Mesenchymal stem cell (in vitro differentiated cells and primary cell): ENCODE measurements around the gene UFSP1.

Experiments
- DNase-seq: peaks from one replicate; pipeline ENCODE4 v3.0.0-alpha.2; 2013
- H2AFZ ChIP-seq: one replicate; pipeline ENCODE4 v1.6.1; 2013; ENCODE audit warnings: low read depth, mild to moderate bottlenecking, control low read depth, inconsistent platforms, low read length, moderate library complexity
- H2AK5ac ChIP-seq: 2 replicates; pipeline ENCODE4 v1.6.1; 2013; ENCODE audit warnings: low read length, moderate library complexity, mild to moderate bottlenecking, inconsistent platforms; ENCODE audit not compliant: severe bottlenecking
- H2BK120ac ChIP-seq: one replicate; pipeline ENCODE4 v1.6.1; 2013; ENCODE audit warnings: low read depth, mild to moderate bottlenecking, inconsistent platforms, low read length, moderate library complexity
- H2BK12ac ChIP-seq, 2 experiments: one replicate each; pipeline ENCODE4 v1.6.1; 2013; ENCODE audit warnings: inconsistent platforms in 2 of 2, low read length in 2 of 2, mild to moderate bottlenecking in 2 of 2, moderate library complexity in 2 of 2, control low read depth in 1 of 2
- H2BK15ac ChIP-seq: one replicate; pipeline ENCODE4 v1.6.1; 2013; ENCODE audit warnings: mild to moderate bottlenecking, low read depth, inconsistent platforms; ENCODE audit not compliant: poor library complexity, severe bottlenecking
- H2BK5ac ChIP-seq: 2 replicates; pipeline ENCODE4 v1.6.1; 2013; ENCODE audit warnings: low read depth, mild to moderate bottlenecking, low read length, control low read depth, inconsistent platforms; ENCODE audit not compliant: poor library complexity, severe bottlenecking
- H3K14ac ChIP-seq, 2 experiments: one replicate each; pipeline ENCODE4 v1.6.1; 2013; ENCODE audit warnings: inconsistent platforms in 2 of 2, low read length in 2 of 2, control low read depth in 1 of 2, mild to moderate bottlenecking in 1 of 2, moderate library complexity in 1 of 2
- H3K18ac ChIP-seq, 2 experiments: one replicate each; pipeline ENCODE4 v1.6.1; 2013; ENCODE audit warnings: inconsistent platforms in 2 of 2, low read length in 2 of 2, control low read depth in 1 of 2, low read depth in 1 of 2, mild to moderate bottlenecking in 1 of 2
- H3K23ac ChIP-seq, 2 experiments: one replicate each; pipeline ENCODE4 v1.6.1; 2013; ENCODE audit warnings: inconsistent platforms in 2 of 2, low read length in 2 of 2, mild to moderate bottlenecking in 2 of 2, moderate library complexity in 2 of 2, control low read depth in 1 of 2
- H3K27ac ChIP-seq: 2 replicates; pipeline ENCODE4 v1.5.1; 2013; ENCODE audit warnings: mild to moderate bottlenecking, moderate library complexity, low read length, control low read depth, inconsistent platforms; ENCODE audit not compliant: poor library complexity, severe bottlenecking
- H3K27me3 ChIP-seq, 2 experiments: 2 replicates each; pipeline versions ENCODE4 v1.6.1 to v1.7.0; 2013; ENCODE audit warnings: low read length in 2 of 2, mild to moderate bottlenecking in 2 of 2, moderate library complexity in 2 of 2, control low read depth in 1 of 2, inconsistent platforms in 1 of 2; ENCODE audit not compliant: control insufficient read depth in 1 of 2, insufficient read depth in 1 of 2
- H3K36me3 ChIP-seq, 2 experiments: 2 replicates each; pipeline versions ENCODE4 v1.6.1 to v1.7.0; 2013; ENCODE audit warnings: low read length in 2 of 2, control low read depth in 1 of 2, inconsistent platforms in 1 of 2, low read depth in 1 of 2, mild to moderate bottlenecking in 1 of 2; ENCODE audit not compliant: insufficient read depth in 2 of 2, control insufficient read depth in 1 of 2
- H3K4ac ChIP-seq, 2 experiments: one replicate each; pipeline ENCODE4 v1.6.1; 2013; ENCODE audit warnings: inconsistent platforms in 2 of 2, low read length in 2 of 2, mild to moderate bottlenecking in 2 of 2, moderate library complexity in 2 of 2, control low read depth in 1 of 2, low read depth in 1 of 2
- H3K4me1 ChIP-seq: 2 replicates; pipeline ENCODE4 v1.6.1; 2013; ENCODE audit warnings: low read depth, low read length, control low read depth; ENCODE audit not compliant: control insufficient read depth, insufficient read depth
- H3K4me2 ChIP-seq: 2 replicates; pipeline ENCODE4 v1.6.1; 2013; ENCODE audit warnings: low read length, mild to moderate bottlenecking, inconsistent platforms; ENCODE audit not compliant: poor library complexity, severe bottlenecking
- H3K4me3 ChIP-seq, 2 experiments: 2 replicates each; pipeline versions ENCODE4 v1.5.1 to v1.7.0; 2013; ENCODE audit warnings: low read length in 2 of 2, mild to moderate bottlenecking in 2 of 2, control low read depth in 1 of 2, low read depth in 1 of 2; ENCODE audit not compliant: insufficient read depth in 1 of 2
- H3K79me1 ChIP-seq: replicated peaks from 2 replicates; pipeline ENCODE4 v1.6.1; 2013; ENCODE audit warnings: mild to moderate bottlenecking, control low read depth, low read length, inconsistent platforms; ENCODE audit not compliant: poor library complexity, severe bottlenecking
- H3K9ac ChIP-seq: 2 replicates; pipeline ENCODE4 v1.7.0; 2013; ENCODE audit warnings: mild to moderate bottlenecking, low read length, moderate library complexity
- H3K9me3 ChIP-seq: 2 replicates; pipeline ENCODE4 v1.7.0; 2013; ENCODE audit warnings: mild to moderate bottlenecking, low read length; ENCODE audit not compliant: control insufficient read depth
- H4K8ac ChIP-seq: one replicate; pipeline ENCODE4 v1.6.1; 2013; ENCODE audit warnings: inconsistent platforms, mild to moderate bottlenecking, low read length, moderate library complexity
- H4K91ac ChIP-seq: one replicate; pipeline ENCODE4 v1.6.1; 2013; ENCODE audit warnings: mild to moderate bottlenecking, low read length, inconsistent platforms
- WGBS: methylation state at CpG from one replicate; pipeline ENCODE4 v1.1.7; 2013; ENCODE audit warnings: mixed read lengths; 5-methylcytosine and 5-hydroxymethylcytosine counted together

UFSP1 gene

DNA sequence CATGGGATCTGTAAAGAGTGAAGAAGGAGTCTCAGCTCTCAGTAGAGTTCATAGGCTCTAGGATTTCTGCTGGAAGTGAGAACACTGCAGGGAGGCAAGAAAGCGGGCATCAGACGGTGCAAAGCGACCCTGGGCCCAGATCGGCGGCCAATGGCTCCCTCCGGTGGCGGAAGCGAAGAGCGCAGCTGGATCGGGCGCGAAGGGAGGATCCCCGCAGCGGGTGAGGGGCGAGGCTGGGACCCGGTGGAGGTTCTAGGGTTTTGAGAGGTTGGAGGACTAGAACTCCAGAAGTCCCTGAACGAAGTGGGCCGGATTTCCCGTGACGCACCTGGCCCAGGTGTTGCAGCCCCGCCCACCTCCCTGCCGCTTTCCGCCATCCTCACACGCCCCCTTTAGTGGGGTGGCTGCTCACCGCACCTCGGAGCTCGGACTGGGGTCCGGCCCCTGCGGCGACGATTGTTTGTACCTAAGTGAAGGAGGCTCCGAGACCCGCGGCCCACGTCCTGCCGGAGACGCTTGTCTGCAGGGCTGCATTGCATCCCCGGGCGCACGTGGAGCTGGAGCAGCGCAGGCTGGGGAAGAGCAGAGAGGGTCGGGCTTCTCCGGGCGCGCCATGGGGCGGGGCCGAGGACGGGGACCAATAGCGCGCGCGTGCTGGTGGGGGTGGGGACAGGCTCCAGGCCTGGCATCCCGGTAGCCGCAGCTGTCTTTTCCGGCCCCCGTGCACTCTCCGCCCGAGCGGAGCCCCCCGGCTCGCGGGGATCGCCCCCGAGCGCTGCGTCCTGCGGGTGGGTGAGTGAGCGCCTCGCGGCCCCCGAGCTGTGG, 37.3 kb downstream of the UFSP1 start, which contains the start of gene SLC12A9:
Gene SLC12A9 (plus strand): TSS at position 666 of the 825 bp plus-strand sequence. CDS start 1,485 bp downstream, outside the sequence.
- peak within 1 kb of the TSS in 1 of 2 experiments; percentile 61 for H3K14ac ChIP-seq
- peak within 1 kb of the TSS; percentile 77 for H2AFZ ChIP-seq
- no peak within 1 kb of the TSS for H3K27ac ChIP-seq
- H4K91ac ChIP-seq: no peak within 1 kb of the TSS
- H3K9ac ChIP-seq: peak within 1 kb of the TSS; percentile 88
- H3K36me3 ChIP-seq: peaks cover 0 to 12% of the 10 kb centered on the region in 2 experiments
- no peak within 1 kb of the TSS for H2BK120ac ChIP-seq
- H3K9me3 ChIP-seq: no peaks in the 10 kb centered on the region
- peak within 1 kb of the TSS; percentile 20 for H2BK15ac ChIP-seq
- H3K4ac ChIP-seq: no peak within 1 kb of the TSS
- peak; percentile 92 for DNase-seq
- peak within 1 kb of the TSS in 1 of 2 experiments; percentile 64 for H2BK12ac ChIP-seq
- H3K23ac ChIP-seq: no peak within 1 kb of the TSS
- H3K18ac ChIP-seq: peak within 1 kb of the TSS in 1 of 2 experiments; percentile 87
- H3K4me3 ChIP-seq: peak within 1 kb of the TSS; percentile 83 to 85
- H3K4me1 ChIP-seq: peaks cover 26% of the 10 kb centered on the region
- H2AK5ac ChIP-seq: no peak within 1 kb of the TSS
- no peak within 1 kb of the TSS for H2BK5ac ChIP-seq
- peak within 1 kb of the TSS; percentile 56 for H4K8ac ChIP-seq
- under 1% methylated on average over 68 of the region's 71 CpGs for WGBS
- no peaks in the 10 kb centered on the region for H3K27me3 ChIP-seq
- H3K4me2 ChIP-seq: peak within 1 kb of the TSS; percentile 84
- H3K79me1 ChIP-seq: peaks cover 23% of the 10 kb centered on the region

DNA sequence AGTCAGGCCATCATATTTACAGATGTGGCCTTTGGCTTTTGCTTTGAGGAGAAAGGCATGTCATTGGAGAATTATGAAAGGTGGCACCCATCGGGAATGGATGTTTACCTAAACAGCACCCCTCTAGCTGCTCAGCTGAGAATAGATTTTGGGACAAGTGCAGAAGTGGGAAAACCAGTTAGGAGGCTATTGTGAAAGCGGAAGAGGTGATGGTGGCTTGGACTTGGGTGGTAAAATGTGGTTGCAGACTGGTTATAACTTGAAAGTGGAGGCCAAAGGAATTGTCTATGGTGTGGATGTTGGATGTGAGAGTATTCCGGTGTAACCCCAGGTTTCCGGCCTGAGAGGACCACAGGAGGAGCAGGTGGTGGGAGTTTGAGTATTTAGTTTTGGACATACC, 42.2 kb downstream of the UFSP1 start:
- Histone ChIP-seq H3K14ac (no peak overlapping the region), H3K27me3 (no peaks in the 10 kb centered on the region), H2BK5ac (no peak overlapping the region), H3K4me2 (no peak overlapping the region), H3K4me1 (peaks cover 3% of the 10 kb centered on the region), H2BK12ac (no peak overlapping the region), H3K27ac (no peak overlapping the region), H2BK15ac (no peak overlapping the region), H3K4ac (no peak overlapping the region), H3K23ac (no peak overlapping the region), H3K4me3 (no peak overlapping the region), H4K91ac (no peak overlapping the region), H3K9ac (no peak overlapping the region), H3K18ac (no peak overlapping the region), H3K36me3 (no peaks in the 10 kb centered on the region), H2BK120ac (no peak overlapping the region), H2AFZ (no peak overlapping the region), H2AK5ac (no peak overlapping the region), H4K8ac (no peak overlapping the region), H3K9me3 (no peaks in the 10 kb centered on the region), H3K79me1 (no peaks in the 10 kb centered on the region)
- no peak for DNase-seq
- WGBS: 97% methylated on average over 4 of the region's 4 CpGs

DNA sequence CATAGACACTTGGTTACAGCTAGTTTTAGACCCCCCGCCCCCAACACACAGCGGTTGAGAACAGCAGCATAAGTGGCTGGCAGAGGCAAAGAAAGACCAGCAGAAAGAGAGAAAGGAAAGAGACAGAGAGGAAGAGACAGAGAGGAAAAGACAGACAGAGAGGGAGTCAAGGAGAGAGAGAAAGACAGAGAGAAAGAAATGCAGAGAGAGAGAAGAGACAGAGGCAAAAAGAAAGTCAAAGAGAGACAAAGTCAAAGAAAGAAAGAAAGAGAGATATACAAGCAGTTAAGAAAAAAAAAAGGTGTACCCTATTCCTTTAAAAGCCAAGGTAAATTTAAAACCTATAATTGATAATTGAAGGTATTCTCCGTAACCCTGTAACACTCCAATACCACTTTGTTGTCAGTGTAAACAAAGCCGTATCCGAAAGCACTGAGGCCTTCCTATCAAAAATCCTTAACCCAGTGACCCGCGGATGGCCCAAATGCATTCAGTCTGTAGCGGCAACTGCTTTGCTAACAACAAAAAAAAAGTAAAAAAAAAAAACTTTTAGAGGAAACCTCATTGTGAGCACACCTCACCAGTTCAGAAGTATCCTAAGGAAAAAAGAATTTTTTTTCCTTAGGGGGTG, 48.9 kb downstream of the UFSP1 start:
- H3K9ac ChIP-seq: no peak overlapping the region
- no peak overlapping the region for H3K18ac ChIP-seq
- H2AK5ac ChIP-seq: no peak overlapping the region
- no peak overlapping the region for H3K4me2 ChIP-seq
- H3K9me3 ChIP-seq: no peaks in the 10 kb centered on the region
- no peaks in the 10 kb centered on the region for H3K36me3 ChIP-seq
- no peaks in the 10 kb centered on the region for H3K79me1 ChIP-seq
- H2BK12ac ChIP-seq: no peak overlapping the region
- no peak overlapping the region for H2BK5ac ChIP-seq
- WGBS: 33% methylated on average over 8 of the region's 8 CpGs
- no peak for DNase-seq
- no peak overlapping the region for H4K8ac ChIP-seq
- H3K14ac ChIP-seq: no peak overlapping the region
- no peak overlapping the region for H2AFZ ChIP-seq
- peaks cover 14% of the 10 kb centered on the region for H3K4me1 ChIP-seq
- H2BK15ac ChIP-seq: no peak overlapping the region
- no peak overlapping the region for H3K4ac ChIP-seq
- no peak overlapping the region for H4K91ac ChIP-seq
- no peak overlapping the region for H2BK120ac ChIP-seq
- no peaks in the 10 kb centered on the region for H3K27me3 ChIP-seq
- no peak overlapping the region for H3K27ac ChIP-seq
- H3K23ac ChIP-seq: no peak overlapping the region
- no peak overlapping the region for H3K4me3 ChIP-seq

DNA sequence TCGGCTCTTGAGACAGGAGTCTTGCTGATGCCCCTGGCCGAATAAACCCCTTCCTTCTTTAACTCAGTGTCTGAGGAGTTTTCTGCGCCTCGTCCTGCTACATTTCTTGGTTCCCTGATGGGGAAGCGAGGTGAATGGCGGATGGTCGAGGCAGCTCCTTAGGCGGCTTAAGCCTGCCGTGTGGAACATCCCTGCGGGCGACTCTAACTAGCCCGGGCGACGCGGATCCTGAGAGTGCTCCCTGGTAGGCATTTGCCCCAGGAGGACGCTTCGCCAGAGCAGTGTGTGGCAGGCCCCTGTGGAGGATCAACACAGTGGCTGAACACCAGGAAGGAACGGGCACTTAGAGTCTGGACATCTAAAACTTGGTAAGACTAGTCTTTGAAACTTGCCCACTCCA, 50.2 kb downstream of the UFSP1 start:
- no peak overlapping the region for H3K9ac ChIP-seq
- WGBS: 97% methylated on average over 18 of the region's 18 CpGs

More for the DNA sequence above, 50.2 kb downstream of the UFSP1 start:
- no peak overlapping the region for H2BK5ac ChIP-seq
- no peak overlapping the region for H2BK120ac ChIP-seq
- H3K27ac ChIP-seq: no peak overlapping the region
- no peaks in the 10 kb centered on the region for H3K36me3 ChIP-seq
- peaks cover 14% of the 10 kb centered on the region for H3K4me1 ChIP-seq
- no peak overlapping the region for H3K4me3 ChIP-seq
- no peak overlapping the region for H2AK5ac ChIP-seq
- H3K79me1 ChIP-seq: no peaks in the 10 kb centered on the region
- no peak overlapping the region for H3K14ac ChIP-seq
- H2BK15ac ChIP-seq: no peak overlapping the region
- no peak overlapping the region for H3K4me2 ChIP-seq
- H2AFZ ChIP-seq: no peak overlapping the region
- H4K91ac ChIP-seq: no peak overlapping the region
- no peak overlapping the region for H3K4ac ChIP-seq
- H3K18ac ChIP-seq: no peak overlapping the region
- no peak for DNase-seq
- H4K8ac ChIP-seq: no peak overlapping the region
- no peak overlapping the region for H2BK12ac ChIP-seq
- H3K27me3 ChIP-seq: no peaks in the 10 kb centered on the region
- no peaks in the 10 kb centered on the region for H3K9me3 ChIP-seq
- H3K23ac ChIP-seq: no peak overlapping the region
